Measurements from ENCODE around the gene RAP2B.
"Not testable (repeated sequence)": the region's sequence is repeated elsewhere in the genome, so short reads cannot be mapped to it uniquely, and the experiment has no call there.

Gene RAP2B

DNA sequence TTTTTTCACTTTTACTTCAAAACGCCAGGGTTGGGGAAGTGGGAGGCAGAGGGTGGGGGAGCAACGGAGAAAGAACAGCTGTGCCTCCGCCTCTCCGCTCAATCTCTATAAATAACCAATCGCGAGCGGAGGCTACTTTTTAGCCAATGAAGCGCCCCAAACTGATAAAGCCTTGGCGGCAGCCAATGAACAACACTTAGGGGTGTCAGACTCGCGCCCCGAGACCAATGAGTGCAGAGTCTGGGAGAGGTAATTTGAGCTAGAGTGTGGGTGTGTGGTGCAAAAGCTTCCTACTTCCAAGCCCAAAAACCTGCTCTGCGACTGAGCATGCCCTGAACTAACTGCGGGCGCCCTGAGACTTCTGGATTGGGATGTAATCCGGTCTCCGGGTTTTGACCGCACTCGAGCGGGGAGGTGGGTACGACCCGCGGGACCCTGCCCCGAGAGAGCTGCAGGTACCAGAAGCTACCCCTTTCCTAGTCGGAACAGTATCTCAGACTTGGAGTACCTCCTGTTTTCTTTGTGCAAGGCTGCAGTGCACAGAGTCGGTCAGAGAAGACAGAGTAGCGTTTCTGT lies 800 bp upstream of the RAP2B start:
- DNase-seq = peak; percentile 100

DNA sequence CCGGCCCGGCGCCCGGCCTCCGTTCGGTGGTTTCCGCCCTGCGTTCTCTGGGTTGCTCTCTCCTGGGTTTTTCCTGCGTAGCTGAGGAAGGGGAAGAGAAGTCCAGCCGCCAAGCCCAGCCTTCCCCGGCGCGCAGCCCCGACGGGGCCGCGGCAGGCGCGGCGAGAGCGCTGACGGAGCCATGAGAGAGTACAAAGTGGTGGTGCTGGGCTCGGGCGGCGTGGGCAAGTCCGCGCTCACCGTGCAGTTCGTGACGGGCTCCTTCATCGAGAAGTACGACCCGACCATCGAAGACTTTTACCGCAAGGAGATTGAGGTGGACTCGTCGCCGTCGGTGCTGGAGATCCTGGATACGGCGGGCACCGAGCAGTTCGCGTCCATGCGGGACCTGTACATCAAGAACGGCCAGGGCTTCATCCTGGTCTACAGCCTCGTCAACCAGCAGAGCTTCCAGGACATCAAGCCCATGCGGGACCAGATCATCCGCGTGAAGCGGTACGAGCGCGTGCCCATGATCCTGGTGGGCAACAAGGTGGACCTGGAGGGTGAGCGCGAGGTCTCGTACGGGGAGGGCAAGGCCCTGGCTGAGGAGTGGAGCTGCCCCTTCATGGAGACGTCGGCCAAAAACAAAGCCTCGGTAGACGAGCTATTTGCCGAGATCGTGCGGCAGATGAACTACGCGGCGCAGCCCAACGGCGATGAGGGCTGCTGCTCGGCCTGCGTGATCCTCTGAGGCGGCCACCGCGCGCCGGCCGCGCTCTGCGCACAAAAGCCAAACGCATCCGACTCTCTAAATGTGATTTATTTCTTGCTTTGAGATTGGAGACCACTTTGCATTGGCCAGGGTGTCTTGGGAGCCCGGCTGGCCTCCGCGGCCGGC lies 727 bp downstream of the RAP2B start:
- peak; percentile 65 for DNase-seq

DNA sequence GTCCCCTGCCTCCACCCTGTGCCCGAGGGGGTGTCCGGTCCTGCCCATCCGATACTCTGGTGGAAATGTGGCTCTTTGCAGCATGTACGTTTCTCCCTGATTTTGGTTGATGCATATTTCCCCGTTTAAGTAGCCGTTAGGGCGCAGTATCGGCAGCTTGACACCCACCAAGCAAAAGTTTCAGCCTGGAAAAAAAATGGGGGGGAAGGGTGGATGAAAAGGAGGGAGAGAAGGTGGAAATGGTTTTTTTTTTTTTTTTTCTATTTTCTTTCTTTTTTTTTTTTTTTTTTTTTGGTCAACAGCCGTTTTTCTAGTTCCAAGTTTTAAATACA lies 1.3 kb downstream of the RAP2B start:
- no peak for DNase-seq

DNA sequence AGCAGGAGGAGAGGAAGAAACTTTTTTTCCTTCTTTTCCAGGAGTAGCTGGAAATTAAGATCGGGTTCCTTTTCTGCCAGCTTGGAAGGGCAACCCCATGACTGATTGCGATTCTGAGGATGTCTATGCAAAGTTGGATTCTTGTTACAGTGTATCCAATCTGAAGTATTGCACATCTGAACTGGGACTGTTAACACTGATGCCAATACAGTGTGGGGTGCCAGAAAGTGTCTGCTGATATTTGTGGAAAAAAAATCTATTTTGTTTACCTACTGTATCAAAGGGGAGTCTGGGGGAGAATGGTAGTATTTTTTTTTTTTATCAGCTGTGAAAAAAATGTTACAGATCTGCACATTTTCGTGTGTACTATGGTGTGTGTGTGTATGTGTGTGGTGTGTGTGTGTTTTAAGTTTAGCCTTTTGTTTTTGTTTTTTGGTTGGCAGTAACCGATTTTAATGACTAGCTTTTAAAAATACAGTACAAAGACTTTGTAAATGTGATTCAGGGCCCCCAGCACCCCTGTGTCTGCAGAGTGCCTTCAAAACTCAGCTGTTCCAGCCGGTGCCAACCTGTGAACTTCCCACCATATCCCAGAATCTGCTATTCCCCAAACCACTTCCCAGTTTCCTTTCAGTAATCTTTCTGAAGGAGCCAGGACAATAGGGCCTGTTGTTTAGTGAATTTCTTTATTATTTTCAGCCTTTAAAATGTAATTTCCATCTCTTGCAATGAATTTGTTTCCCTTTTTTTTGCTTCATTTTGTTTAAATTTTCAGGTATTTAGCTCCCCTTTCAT lies 1.9 kb downstream of the RAP2B start:
- peak; percentile 25 for DNase-seq

DNA sequence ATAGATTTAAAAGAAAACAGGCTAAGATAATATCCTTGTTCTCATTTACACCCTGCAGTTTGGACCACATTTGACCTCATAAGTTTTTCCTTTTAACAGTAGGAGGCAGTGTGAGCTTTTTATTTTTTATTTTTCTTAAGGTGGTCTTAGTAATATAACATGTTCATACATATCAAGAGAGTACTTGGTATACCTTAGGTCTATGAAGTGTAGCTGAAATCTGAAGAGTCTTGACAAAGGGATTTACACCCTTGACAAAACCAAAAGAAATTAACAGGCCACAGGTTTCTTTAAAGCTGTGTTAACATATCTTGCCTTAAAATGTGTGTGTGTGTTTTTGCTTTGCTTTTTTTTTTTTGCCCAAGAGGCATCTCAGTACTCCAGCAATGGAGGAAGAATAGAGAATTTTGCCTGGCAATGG lies 3.2 kb downstream of the RAP2B start:
- DNase-seq = peak; percentile 35

DNA sequence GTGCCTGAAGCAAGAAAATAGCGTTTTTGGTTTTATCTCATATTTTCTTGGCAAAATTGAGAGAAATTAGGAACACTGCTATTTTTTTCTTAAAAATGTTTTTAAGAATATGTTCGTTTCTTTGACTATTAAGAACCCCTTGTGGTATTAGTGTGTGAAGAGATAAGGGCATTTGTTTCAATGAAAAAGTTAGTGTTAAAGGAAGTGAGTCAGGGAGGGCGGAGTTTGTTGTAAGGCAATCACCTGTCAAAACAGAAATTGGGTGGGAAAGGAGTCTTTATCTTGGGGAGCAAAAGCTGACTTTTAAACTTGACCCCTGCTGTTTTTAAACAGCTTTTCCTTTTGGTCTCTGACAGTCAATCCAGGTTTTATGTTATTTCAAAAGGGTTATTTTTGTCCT lies 4.2 kb downstream of the RAP2B start:
- DNase-seq = no peak

DNA sequence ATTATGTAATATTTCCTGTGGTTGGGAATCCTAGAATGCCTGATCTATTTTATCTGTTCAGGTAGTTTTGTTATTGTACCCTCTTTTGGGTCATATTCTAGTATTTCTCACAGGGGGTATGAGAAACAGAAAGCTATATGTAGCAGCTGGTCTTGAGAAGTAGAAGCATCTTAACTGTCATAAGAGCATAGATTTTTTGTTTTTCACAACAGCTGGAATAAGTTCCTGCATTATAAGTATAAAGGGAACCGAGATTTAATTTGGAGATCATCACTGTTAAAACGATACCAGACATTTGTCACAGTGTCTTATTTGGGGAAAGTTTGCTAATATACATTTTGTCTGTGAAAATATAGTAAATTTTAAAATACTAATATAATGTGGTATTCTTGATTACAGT lies 4.8 kb downstream of the RAP2B start:
- no peak for DNase-seq

DNA sequence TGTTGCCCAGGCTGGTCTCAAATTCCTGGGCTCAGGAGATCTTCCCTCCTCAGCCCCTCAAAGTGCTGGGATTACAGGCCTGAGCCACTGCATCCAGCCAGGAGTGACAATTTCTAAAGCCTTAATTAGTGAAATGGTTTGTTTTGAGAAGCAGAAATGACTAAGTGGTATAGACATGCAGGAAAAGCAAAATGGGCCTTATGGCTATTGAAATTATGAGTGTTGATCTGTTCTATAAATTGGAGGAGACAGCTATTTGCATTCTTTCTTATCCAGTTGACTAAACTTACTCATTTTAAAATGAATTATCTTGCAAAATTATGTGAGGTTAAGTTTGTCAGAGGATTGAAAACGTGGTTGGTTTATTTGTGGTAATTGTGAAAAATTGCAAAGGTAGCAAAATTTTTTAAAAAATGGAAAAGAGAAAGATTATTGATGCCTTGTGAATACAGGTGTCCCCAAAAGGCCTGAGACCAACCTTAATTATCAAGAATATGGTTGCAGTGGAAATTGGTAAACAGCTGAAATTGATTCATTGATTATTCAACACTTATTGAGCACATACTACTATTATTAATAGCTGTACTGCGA lies 7.9 kb downstream of the RAP2B start:
- no peak for DNase-seq

DNA sequence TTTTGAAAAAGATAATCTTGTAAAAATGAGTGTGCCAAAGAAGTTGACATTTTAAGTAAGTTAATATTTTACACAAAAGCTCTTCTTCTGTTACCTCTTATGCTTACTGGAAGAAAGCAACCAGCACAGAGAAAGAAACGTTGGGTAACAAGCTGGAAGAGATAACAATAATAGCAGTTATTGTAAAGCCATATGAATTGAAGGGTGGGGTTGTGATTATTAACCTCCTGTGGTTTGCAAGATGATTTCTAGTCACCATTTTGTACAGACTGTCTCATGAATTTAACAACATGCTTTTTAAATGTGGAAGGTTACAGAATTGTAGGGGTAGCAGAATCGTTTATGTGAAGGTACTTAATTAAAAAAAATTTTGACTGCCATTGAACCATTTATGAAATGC lies 9.2 kb downstream of the RAP2B start:
- DNase-seq = no peak

DNA sequence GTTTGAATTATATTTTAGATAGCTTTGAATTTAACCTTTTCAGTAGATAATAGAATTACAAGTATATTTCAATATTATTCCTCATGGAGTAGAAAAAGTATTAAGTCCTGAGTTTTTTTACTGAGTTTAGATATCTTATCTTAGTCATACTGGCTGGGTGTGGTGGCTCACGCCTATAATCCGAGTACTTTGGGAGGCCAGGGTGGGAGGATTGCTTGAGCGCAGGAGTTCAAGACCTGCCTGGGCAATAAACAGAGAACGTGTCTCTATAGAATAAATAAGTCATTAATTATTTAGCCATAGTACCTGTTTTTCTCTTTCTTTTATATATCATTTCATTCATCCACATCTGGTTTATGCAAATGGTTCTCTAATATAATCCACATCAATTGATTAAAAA lies 9.9 kb downstream of the RAP2B start:
- no peak for DNase-seq

DNA sequence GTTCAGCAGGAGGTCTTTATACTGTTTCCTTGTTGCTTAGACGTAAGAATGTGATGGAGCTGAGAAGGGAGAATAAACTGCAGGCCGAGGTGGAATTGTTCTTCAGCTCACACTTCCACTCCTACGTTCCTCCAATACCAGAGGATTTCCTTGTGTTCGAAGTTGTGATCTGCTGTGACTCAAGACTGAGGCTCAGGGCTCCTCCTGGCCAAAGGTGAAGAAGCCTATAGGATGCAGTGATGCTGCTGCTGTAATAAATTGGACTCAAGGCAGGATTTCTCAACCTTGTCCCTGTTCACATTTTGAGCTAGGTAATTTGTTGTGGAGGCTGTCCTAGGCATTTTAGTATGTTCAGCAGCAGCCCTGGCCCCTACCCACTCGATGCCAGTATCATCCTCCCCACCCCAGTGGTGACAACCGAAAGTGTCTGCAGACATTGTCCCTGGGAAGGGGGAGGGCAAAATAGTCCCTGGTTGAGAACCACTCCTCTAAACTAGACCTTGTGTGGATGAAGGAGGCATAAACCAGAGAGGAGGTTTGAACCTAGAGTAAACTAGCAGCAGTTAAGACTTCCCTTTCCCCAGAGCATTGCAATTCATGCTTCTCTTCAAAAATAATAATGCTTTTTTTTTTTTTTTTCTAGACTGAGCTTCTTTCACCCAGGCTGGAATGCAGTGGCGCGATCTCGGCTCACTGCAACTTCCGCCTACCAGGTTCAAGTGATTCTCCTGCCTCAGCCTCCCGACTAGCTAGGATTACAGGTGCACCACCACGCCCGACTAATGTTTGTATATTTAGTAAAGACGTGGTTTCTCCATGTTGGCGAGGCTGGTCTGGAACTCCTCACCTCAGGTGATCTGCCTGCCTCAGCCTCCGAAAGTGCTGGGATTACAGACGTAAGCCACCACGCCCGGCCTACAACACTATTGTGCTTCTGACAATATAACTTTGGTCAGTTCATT lies 11.1 kb downstream of the RAP2B start:
- no peak for DNase-seq

DNA sequence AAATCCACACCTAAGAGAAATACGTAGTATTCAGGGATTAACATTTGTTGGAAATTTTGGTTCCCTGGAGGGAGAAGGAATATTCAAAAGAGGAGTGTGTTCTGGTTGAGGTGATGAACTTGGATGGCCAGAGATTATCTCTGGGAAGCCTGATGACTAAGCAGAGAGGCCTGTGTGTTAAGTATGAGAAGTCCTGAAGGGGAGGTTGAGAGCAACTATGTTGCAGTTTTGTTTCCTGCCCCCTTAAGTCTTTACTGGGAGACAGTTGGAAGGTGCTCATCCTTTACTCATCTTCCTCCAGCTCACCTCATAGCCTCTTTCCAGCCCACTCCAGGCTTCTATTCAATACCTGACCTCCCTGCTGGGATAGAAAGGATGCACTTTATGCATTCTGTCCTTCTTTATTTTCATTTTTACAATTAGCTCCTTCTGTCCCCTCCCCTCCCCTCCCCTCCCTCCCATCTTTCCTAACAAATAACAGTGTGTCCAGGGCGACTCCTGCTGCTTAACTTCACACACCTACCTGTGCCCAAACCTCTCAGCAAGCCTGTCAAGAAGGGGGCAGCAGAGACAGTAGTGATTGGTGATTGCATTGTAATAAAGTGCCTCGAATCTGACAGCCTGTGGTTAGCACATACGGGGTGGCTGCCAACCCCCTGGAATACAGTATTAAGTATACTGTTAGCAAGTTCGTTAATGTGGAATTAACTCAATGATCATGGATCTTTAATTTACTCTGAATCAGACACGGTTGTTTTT lies 11.9 kb downstream of the RAP2B start:
- DNase-seq = peak; percentile 29

DNA sequence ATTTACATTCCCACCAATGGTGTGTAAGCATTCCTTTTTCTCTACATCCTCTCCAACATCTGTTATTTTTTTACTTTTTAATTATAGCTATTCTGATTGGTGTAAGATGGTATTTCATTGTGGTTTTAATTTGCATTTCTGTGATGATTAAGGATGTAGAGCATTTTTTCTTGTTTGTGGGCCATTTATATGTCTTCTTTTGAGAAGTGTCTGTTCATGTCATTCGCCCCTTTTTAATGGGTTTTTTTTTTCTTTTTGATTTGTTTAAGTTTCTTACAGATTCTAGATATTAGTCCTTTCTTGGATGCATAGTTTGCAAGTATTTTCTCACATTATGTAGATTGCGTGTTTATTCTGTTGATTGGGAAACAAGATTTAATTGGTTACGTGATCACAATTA lies 14.2 kb downstream of the RAP2B start:
- no peak for DNase-seq

DNA sequence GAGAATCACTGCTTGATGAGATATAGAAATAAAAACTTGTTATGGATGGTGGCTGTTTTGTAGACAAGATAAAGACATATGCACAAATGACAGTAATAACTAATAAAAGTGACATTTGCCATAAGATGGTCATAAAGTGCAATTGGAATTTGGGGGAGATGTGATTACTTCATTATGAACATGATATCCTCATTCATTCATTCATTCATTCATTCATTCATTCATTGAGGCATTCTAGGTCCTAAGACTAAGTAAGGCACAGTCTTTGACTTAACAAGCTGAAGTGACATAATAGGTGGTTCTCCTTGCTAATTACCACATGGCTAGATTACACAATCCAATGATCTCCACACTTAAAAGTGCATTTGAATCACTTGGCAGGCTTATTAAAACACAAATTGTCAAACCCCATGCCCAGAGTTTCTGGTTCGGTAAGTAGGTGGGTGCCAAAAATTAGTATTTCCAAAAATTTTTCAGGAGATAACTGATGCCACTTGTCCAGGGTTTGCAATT lies 18.9 kb downstream of the RAP2B start:
- DNase-seq = no peak

DNA sequence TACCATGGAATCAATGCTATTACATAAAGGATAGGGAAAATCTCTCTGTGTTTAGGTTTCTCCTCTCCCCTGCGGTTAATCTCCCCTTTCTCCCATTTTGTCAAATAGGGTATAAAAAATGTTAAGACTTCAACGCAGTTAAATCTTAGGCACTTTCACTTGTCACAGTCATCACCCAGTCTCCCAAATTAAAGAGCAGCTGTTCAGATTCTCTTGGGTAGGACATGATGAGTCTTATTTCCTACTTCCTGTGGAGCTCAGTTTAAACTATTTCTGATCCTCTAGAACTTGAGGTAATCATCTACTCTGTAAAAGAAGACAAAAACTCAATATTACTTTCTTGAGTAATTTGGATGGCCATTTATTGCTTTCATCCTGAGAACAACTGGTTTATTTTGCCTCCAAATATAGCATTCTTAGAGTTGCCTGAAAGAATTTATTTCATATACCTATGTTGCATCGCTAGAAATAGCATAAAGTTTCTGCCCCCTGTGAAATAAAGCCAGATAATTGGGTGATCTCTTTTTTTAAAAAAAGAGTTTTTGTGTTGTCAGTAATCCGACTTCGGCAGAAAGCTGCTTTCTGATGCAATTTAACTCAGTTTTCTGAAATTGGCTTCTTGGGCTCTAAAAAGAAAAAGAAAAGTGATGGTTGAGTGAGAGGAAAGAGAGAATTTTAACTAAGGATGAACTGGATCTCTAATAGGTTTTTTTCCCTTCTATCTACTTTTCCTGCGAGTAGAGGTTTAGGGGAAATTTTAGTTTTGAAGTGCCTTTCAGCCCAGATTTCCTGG lies 20.7 kb downstream of the RAP2B start:
- DNase-seq = peak; percentile 60

DNA sequence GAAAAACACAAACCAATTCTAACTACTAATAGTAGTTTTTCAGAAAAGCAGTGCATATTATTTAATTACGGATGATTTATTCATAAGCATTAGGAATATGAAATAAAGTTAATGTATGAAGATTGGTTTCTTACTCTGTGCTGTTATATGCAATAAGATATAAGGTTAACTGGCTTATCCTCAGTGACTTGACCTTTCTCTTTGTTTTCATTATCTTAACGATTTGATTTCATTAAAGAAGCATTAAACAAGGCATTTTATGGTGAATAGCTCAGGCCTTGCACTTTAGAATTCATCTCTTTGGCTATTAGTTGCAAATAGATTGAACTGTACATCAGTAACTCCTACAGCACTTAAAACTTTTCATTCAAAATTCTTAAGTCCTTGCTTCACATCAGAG lies 28.9 kb downstream of the RAP2B start:
- no peak for DNase-seq

DNA sequence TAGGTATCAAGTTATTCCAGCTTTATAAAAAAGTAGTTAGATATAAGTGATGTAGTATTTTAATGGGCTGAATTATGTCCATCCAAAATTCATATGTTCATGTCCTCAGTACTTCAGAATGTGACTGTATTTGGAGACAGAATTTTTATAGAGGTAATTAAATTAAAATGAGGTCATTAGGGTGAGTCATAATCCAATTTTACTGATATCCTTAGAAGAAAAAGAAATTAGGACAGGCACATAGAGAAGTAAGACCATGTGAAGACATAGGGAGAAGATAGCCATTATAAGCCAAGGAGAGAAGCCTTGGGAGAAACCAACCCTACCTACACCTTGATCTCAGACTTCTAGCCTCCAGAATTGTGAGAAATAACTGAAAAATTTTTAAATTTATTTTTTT lies 30.3 kb downstream of the RAP2B start:
- peak; percentile 59 for DNase-seq

DNA sequence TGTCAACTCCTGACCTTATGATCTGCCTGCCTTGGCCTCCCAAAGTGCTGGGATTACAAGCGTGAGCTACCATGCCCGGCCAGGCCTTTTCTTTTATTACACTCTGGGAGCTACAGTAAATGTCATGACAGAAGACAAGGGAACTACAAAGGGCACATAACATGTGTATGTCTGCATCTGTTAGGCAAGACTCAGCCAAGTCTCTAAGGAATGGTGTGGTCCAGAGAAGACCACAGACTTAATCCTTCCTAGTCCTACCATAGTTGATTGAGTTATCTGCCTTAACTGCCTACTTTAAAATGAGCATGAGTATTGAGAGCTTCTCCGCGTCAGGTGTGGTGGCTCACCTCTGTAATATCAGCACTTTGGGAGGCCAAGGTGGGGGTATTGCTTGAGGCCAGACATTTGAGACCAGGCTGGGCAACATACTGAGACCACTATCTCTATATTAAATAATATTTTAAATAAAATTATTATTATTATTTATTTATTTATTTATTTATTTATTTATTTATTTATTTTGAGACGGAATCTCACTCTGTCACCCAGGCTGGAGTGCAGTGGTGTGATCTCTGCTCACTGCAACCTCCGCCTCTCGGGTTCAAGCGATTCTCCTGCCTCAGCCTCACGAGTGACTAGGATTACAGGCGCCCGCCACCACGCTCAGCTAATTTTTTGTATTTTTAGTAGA lies 31.9 kb downstream of the RAP2B start:
- DNase-seq = not testable (repeated sequence)

DNA sequence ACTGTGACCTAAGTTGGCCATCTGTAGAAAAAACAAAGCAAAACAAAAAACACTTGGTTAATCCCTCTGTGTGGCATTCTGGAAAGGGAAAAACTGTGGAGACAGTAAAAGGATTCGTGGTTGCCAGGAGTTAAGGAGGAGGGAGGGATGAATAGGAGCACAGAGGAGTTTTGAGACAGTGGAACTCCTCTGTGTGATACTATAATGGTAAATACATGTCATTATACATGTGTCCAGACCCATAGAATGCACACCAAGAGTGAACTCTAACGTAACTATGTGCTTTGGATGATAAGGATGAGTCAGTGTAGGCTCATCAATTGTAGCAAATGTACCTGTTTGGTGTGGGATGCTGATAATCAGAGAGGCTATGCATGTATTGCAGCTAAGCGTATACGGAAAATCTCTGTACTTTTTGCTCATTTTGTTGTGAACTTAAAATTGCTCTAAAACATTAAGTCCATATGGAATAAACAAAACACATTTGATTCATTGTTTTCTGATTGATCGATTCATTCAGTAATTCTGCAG lies 33.4 kb downstream of the RAP2B start:
- no peak for DNase-seq

DNA sequence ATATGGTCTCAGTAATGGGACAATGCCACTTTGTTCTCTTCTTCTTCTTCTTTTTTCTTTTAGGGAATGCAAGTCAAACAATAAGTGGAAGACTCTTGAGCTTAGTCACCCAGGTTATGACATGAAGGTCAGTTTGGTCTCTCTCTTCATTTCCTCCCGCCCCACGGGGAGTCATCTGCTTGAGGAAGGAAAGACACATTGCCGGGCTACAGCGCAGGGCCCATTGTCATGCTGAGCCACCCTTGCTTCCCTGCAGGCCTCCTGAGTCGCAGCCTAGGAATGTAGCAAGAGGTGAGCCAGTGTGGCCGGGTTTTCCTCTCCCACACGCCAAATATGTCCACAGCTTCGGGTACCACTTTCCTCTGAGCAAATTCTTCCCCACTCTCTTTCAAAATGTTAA lies 47.6 kb downstream of the RAP2B start:
- no peak for DNase-seq
